H1 (cell line): ENCODE data around the gene FAT3.

Experiments used
- HDAC6 ChIP-seq: IDR thresholded peaks from one replicate; pipeline ENCODE4 v1.7.1; 2012; ENCODE audit warnings: low read depth, mild to moderate bottlenecking, inconsistent platforms, low read length, moderate library complexity
- JUN ChIP-seq: IDR thresholded peaks from 2 replicates; pipeline ENCODE4 v1.6.1; 2011; ENCODE audit warnings: low read depth, mild to moderate bottlenecking, improper control_type of control experiment, low read length
- JUND ChIP-seq: IDR thresholded peaks from 2 replicates; pipeline ENCODE4 v1.6.1; 2011; ENCODE audit warnings: mild to moderate bottlenecking, improper control_type of control experiment, low read length
- KDM5A ChIP-seq: fragments of 200-600 bp; IDR thresholded peaks from 2 replicates; pipeline ENCODE4 v1.7.1; 2012; ENCODE audit warnings: mild to moderate bottlenecking, low read length, inconsistent platforms, mixed read lengths
- NRF1 ChIP-seq: IDR thresholded peaks from 2 replicates; pipeline ENCODE4 v1.6.1; 2011; ENCODE audit warnings: mild to moderate bottlenecking, low read depth, low read length, improper control_type of control experiment
- PHF8 ChIP-seq: fragments of 200-600 bp; sonication (generic); conservative IDR thresholded peaks from 2 replicates; pipeline ENCODE4 v1.7.1; 2012; ENCODE audit warnings: low read depth, mild to moderate bottlenecking, inconsistent platforms, low read length, moderate library complexity
- POLR2A ChIP-seq, 2 experiments: IDR thresholded peaks; 1 replicate in 1 of 2; 2 replicates in 1 of 2; pipeline ENCODE4 v1.6.1; 2011; ENCODE audit warnings: low read depth in 2 of 2, low read length in 2 of 2, mild to moderate bottlenecking in 2 of 2; ENCODE audit errors: control extremely low read depth in 1 of 2
- POLR2AphosphoS5 ChIP-seq: IDR thresholded peaks from 2 replicates; pipeline ENCODE4 v1.6.1; 2011; ENCODE audit warnings: low read depth, low read length
- RAD21 ChIP-seq, 2 experiments: IDR thresholded peaks in 1 of 2; conservative IDR thresholded peaks in 1 of 2; 2 replicates each; pipeline ENCODE4 v1.6.1; 2011; ENCODE audit warnings: low read depth in 2 of 2, low read length in 2 of 2, improper control_type of control experiment in 1 of 2, inconsistent platforms in 1 of 2, mild to moderate bottlenecking in 1 of 2, moderate library complexity in 1 of 2
- SRF ChIP-seq: IDR thresholded peaks from 2 replicates; pipeline ENCODE4 v1.6.1; 2011; ENCODE audit warnings: mild to moderate bottlenecking, low read depth, low read length, moderate library complexity
- TF ChIP-seq, protein P1 (sequence below), 3 experiments: IDR thresholded peaks; 1 replicate in 2 of 3; 2 replicates in 1 of 3; pipeline versions ENCODE4 v1.5.1 to v1.6.1; 2011; ENCODE audit warnings: low read length in 3 of 3, mild to moderate bottlenecking in 3 of 3, inconsistent platforms in 2 of 3, low read depth in 1 of 3, moderate library complexity in 1 of 3; ENCODE audit not compliant: insufficient read depth in 1 of 3; ENCODE audit errors: control extremely low read depth in 1 of 3
- TF ChIP-seq, protein P2 (sequence below): IDR thresholded peaks from 2 replicates; pipeline ENCODE4 v1.6.1; 2012; ENCODE audit warnings: inconsistent platforms

DNA sequence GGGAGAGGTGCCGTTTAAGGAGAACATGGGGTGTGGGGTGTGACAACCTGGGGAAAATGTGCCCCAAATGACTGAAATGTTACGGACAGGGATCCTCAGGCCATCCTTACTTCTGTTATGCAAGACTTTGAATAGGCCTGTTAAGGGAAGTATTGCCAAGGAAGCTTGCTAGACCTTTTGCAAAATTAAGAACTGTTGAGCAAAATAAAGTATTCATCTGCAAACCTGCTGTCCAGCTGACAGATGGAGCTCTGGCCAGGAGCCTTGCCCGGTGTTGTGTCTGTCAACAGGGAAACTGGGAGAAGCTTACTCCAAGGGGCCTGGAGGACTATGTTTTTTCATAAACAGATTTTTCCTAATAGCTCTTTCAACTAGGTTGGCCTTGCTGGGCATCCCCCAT is 48.0 kb downstream of the FAT3 start:
- TF ChIP-seq, protein P1, sequence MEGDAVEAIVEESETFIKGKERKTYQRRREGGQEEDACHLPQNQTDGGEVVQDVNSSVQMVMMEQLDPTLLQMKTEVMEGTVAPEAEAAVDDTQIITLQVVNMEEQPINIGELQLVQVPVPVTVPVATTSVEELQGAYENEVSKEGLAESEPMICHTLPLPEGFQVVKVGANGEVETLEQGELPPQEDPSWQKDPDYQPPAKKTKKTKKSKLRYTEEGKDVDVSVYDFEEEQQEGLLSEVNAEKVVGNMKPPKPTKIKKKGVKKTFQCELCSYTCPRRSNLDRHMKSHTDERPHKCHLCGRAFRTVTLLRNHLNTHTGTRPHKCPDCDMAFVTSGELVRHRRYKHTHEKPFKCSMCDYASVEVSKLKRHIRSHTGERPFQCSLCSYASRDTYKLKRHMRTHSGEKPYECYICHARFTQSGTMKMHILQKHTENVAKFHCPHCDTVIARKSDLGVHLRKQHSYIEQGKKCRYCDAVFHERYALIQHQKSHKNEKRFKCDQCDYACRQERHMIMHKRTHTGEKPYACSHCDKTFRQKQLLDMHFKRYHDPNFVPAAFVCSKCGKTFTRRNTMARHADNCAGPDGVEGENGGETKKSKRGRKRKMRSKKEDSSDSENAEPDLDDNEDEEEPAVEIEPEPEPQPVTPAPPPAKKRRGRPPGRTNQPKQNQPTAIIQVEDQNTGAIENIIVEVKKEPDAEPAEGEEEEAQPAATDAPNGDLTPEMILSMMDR (IDR thresholded peaks at IDR 0.05; ENCODE audit: control extremely low read depth in 1 of 3, insufficient read depth in 1 of 3, low read depth in 1 of 3, low read length in 3 of 3), result no peak
- TF ChIP-seq RAD21 (IDR thresholded peaks at IDR 0.05 in 1 of 2, conservative IDR thresholded peaks at IDR 0.05 in 1 of 2; ENCODE audit: low read depth in 2 of 2, low read length in 2 of 2) (no peak), NRF1 (no peak), PHF8 (no peak), HDAC6 (no peak), SRF (no peak), JUND (no peak), POLR2A (IDR thresholded peaks at IDR 0.05; ENCODE audit: control extremely low read depth in 1 of 2, low read depth in 2 of 2, low read length in 2 of 2) (no peak), KDM5A (no peak), POLR2AphosphoS5 (no peak), JUN (no peak)
- TF ChIP-seq, protein P2, sequence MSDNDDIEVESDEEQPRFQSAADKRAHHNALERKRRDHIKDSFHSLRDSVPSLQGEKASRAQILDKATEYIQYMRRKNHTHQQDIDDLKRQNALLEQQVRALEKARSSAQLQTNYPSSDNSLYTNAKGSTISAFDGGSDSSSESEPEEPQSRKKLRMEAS, result no peak
